BLaER1 (cell line): ENCODE measurements around the gene CNN2.

ENCODE experiments used
- H3K27ac ChIP-seq: shearing (Covaris generic); formaldehyde crosslinking; 2 replicates; pipeline ENCODE4 v1.8.1; 2022
- H3K27me3 ChIP-seq: shearing (Covaris generic); formaldehyde crosslinking; 2 replicates; pipeline ENCODE4 v1.8.1; 2022
- H3K36me3 ChIP-seq: shearing (Covaris generic); formaldehyde crosslinking; 2 replicates; pipeline ENCODE4 v1.8.1; 2022
- H3K4me1 ChIP-seq: shearing (Covaris generic); formaldehyde crosslinking; 2 replicates; pipeline ENCODE4 v1.8.1; 2022
- H3K4me2 ChIP-seq: shearing (Covaris generic); formaldehyde crosslinking; 2 replicates; pipeline ENCODE4 v1.8.1; 2022
- H3K4me3 ChIP-seq: shearing (Covaris generic); formaldehyde crosslinking; 2 replicates; pipeline ENCODE4 v1.8.1; 2022
- H3K9ac ChIP-seq: shearing (Covaris generic); formaldehyde crosslinking; 2 replicates; pipeline ENCODE4 v1.8.1; 2022
- H3K9me3 ChIP-seq: shearing (Covaris generic); formaldehyde crosslinking; 2 replicates; pipeline ENCODE4 v1.8.1; 2022
- H4K20me1 ChIP-seq: shearing (Covaris generic); formaldehyde crosslinking; 2 replicates; pipeline ENCODE4 v1.8.1; 2022
- Cebpa-rat ChIP-seq: shearing (Covaris generic); IDR thresholded peaks from 2 replicates; pipeline ENCODE4 v1.8.1; 2022

CNN2 gene

DNA sequence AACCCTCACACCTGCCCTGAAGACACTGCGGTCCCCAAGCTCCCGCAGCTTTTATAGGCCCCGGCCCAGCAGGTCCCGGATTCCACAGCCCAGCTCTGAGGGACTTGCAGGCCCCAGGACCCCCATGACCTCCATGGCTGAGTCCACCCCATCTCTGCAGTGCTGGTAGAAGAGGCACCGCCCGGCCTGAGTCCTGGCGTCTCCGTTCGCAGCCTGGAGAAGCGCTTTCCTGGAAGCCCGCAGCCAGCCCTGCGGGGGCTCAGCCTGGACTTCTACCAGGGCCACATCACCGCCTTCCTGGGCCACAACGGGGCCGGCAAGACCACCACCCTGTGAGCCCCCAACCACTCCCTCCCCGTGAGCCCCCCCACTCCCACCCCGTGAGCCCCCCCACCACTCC lies 22.7 kb downstream of the CNN2 start:
- Histone ChIP-seq H4K20me1 (no peaks in the 10 kb centered on the region), H3K4me2 (no peak overlapping the region), H3K9me3 (no peaks in the 10 kb centered on the region), H3K36me3 (peaks cover 13% of the 10 kb centered on the region; the same call in 1 of the 2 replicates), H3K27me3 (no peaks in the 10 kb centered on the region), H3K4me1 (peaks cover 37% of the 10 kb centered on the region), H3K4me3 (no peak overlapping the region), H3K9ac (no peak overlapping the region), H3K27ac (no peak overlapping the region)
- TF ChIP-seq Cebpa-rat = no peak

DNA sequence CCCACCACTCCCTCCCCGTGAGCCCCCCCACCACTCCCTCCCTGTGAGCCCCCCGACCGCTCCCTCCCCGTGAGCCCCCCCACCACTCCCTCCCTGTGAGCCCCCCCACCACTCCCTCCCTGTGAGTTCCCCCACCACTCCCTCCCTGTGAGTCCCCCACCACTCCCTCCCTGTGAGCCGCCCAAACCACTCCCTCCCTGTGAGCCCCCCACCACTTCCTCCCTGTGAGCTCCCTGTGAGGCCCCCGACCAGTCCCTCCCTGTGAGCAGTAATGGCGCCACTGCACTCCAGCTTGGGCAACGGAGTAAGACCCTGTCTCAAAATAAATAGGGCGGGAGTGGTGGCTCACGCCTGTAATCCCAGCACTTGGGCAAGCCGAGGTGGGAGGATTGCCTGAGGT lies 23.4 kb downstream of the CNN2 start:
- Histone ChIP-seq H3K36me3 (peaks cover 18% of the 10 kb centered on the region; the same call in 1 of the 2 replicates), H3K9ac (no peak overlapping the region), H3K27me3 (no peaks in the 10 kb centered on the region), H3K4me2 (no peak overlapping the region), H4K20me1 (no peaks in the 10 kb centered on the region), H3K4me3 (no peak overlapping the region), H3K27ac (0 out of 2 replicates have a peak overlapping the region, but pooled peaks have one; percentile 13), H3K4me1 (peaks cover 30% of the 10 kb centered on the region), H3K9me3 (no peaks in the 10 kb centered on the region)
- no peak for TF ChIP-seq Cebpa-rat

DNA sequence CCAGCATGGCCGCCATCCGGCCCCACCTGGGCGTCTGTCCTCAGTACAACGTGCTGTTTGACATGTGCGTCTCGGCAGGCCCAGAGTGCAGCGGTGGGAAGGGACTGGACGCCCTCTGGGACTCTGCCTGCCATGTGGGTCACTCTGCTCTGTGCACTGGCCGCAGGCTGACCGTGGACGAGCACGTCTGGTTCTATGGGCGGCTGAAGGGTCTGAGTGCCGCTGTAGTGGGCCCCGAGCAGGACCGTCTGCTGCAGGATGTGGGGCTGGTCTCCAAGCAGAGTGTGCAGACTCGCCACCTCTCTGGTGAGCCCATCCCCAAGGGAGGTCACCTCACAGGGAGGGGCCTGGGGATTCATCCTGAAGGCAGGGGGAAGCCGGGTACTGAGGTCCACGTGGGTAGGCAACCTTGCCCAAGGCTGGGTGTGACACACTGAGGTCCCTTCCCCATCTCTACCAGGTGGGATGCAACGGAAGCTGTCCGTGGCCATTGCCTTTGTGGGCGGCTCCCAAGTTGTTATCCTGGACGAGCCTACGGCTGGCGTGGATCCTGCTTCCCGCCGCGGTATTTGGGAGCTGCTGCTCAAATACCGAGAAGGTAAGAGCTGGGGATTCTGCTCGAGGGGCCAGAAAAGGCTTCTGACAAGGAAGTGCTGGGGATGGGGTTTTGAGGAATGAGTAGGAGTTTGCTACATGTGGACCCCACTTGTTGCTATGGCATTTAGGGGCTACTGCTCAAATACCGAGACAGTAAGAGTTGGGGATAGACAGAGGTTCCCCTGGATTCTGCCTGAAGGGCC lies 24.8 kb downstream of the CNN2 start:
- no peaks in the 10 kb centered on the region for H3K9me3 ChIP-seq
- no peak overlapping the region for H3K27ac ChIP-seq
- TF ChIP-seq Cebpa-rat = no peak
- H3K36me3 ChIP-seq = peaks cover 18% of the 10 kb centered on the region; the same call in 1 of the 2 replicates
- H3K4me1 ChIP-seq = peaks cover 23% of the 10 kb centered on the region
- H3K4me3 ChIP-seq = no peak overlapping the region
- H3K27me3 ChIP-seq = no peaks in the 10 kb centered on the region
- no peak overlapping the region for H3K4me2 ChIP-seq
- H4K20me1 ChIP-seq = no peaks in the 10 kb centered on the region
- H3K9ac ChIP-seq = no peak overlapping the region

DNA sequence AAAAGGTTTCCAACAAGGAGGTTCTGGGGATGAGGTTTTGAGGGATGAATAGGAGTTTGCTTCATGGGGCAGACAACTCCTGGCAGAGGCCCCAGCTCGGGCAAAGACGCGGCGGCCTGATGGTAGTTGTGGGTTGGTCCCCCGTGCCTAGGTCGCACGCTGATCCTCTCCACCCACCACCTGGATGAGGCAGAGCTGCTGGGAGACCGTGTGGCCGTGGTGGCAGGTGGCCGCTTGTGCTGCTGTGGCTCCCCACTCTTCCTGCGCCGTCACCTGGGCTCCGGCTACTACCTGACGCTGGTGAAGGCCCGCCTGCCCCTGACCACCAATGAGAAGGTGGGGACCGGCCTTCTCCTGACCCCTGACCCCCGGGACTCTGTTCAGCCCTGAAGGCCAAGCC lies 25.4 kb downstream of the CNN2 start:
- TF ChIP-seq Cebpa-rat = no peak
- no peak overlapping the region for H3K9ac ChIP-seq
- H3K36me3 ChIP-seq = peaks cover 17% of the 10 kb centered on the region; the same call in 1 of the 2 replicates
- peaks cover 22% of the 10 kb centered on the region for H3K4me1 ChIP-seq
- no peaks in the 10 kb centered on the region for H4K20me1 ChIP-seq
- no peak overlapping the region for H3K4me3 ChIP-seq
- H3K9me3 ChIP-seq = no peaks in the 10 kb centered on the region
- no peak overlapping the region for H3K27ac ChIP-seq
- H3K27me3 ChIP-seq = no peaks in the 10 kb centered on the region
- H3K4me2 ChIP-seq = no peak overlapping the region

DNA sequence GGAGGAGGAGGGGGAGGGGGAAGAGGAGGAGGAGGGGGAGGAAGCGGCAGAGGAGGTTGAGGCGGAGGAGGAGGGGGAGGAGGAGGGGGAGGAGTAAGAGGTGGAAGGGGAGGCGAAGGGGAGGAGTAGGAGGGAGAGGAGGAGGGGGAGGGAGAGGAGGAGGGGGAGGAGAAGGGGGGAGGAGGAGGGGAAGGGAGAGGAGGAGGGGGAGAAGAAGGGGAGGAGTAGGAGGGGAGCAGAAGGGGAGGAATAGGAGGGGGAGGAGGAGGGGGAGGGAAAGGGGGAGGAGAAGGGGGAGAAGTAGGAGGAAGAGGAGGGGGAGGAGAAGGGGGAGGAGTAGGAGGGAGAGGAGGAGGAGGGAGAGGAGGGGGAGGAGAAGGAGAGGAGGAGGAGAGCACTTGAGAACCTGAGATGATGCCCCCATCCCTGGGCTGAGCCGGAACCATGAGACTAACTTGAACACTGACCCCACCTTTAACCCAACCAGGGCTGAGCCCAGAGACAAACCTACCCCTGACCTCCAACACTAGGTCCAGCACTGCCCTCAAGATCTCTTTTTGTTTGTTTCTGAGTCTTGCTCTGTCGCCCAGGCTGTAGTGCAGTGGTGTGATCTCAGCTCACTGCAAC lies 26.1 kb downstream of the CNN2 start:
- Histone ChIP-seq H3K9me3 (no peaks in the 10 kb centered on the region), H3K9ac (no peak overlapping the region), H3K36me3 (peaks cover 11% of the 10 kb centered on the region; the same call in 1 of the 2 replicates), H3K4me3 (no peak overlapping the region), H3K27me3 (no peaks in the 10 kb centered on the region), H3K4me2 (no peak overlapping the region), H3K4me1 (peaks cover 23% of the 10 kb centered on the region), H3K27ac (peak overlapping the region; percentile 30; the same call in 1 of the 2 replicates), H4K20me1 (no peaks in the 10 kb centered on the region)
- TF ChIP-seq Cebpa-rat = no peak

DNA sequence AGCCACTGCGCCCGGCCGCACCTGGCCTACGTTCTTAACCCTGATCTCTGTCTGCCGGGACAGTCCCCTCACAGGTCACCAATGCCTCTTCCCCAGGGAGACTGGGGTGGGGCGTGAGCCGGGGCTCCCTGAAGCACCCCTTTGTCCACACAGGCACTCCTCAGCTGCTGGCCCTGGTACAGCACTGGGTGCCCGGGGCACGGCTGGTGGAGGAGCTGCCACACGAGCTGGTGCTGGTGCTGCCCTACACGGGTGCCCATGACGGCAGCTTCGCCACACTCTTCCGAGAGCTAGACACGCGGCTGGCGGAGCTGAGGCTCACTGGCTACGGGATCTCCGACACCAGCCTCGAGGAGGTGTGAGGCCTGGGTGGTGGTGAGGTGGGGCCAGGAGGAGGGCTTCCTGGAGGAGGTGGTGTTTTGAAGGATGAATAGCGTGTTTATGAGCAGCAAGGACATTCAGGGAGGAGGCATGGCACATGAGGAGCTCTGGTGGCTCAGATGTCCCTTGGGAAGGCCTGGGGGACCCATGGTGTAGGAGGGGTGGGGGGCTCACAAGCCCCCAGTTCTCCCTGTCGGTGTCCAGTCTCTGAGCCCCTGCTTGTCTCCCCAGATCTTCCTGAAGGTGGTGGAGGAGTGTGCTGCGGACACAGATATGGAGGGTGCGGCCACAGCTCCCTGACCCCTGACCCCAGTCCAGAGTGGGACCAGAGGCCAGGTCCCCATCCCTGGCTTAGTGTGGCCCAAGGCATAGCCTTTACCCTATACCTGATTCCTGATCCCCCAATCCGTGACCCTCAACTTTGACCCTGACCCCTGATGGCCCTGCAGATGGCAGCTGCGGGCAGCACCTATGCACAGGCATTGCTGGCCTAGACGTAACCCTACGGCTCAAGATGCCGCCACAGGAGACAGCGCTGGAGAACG lies 27.0 kb downstream of the CNN2 start:
- H4K20me1 ChIP-seq = no peaks in the 10 kb centered on the region
- H3K36me3 ChIP-seq = peaks cover 10% of the 10 kb centered on the region; the same call in 1 of the 2 replicates
- H3K4me2 ChIP-seq = no peak overlapping the region
- no peak overlapping the region for H3K4me3 ChIP-seq
- peaks cover 33% of the 10 kb centered on the region for H3K4me1 ChIP-seq
- H3K9me3 ChIP-seq = no peaks in the 10 kb centered on the region
- no peak overlapping the region for H3K9ac ChIP-seq
- H3K27me3 ChIP-seq = no peaks in the 10 kb centered on the region
- H3K27ac ChIP-seq = peak overlapping the region; percentile 30; the same call in 1 of the 2 replicates
- no peak for TF ChIP-seq Cebpa-rat

DNA sequence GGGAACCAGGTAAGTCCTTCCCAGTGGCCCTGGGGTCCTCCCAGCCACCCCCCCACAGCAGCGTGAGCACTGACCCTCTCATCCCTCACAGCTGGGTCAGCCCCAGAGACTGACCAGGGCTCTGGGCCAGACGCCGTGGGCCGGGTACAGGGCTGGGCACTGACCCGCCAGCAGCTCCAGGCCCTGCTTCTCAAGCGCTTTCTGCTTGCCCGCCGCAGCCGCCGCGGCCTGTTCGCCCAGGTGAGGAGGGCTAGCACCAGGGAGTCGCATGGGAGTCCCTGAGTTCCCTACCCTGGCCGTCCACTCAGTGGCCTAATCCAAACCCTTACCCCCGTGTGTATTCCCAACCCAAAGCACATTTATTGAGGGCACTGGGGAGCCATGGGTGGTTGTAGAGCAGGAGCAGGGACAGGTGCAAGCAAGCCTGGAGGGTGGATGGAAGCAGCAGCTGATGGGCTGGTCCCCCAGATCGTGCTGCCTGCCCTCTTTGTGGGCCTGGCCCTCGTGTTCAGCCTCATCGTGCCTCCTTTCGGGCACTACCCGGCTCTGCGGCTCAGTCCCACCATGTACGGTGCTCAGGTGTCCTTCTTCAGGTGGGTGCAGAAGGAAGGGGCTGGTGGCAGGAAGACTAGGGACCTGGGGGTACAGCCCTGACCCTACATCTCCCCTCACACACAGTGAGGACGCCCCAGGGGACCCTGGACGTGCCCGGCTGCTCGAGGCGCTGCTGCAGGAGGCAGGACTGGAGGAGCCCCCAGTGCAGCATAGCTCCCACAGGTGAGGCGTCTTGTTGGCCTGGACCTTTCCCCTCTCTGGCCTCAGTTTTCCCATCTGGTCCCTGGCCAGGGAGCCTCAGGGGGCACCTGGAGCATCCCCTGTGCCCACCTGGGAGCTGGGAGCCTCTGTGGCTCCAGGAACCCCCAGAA lies 28.0 kb downstream of the CNN2 start:
- H3K9me3 ChIP-seq = no peaks in the 10 kb centered on the region
- H3K9ac ChIP-seq = no peak overlapping the region
- no peak overlapping the region for H3K27ac ChIP-seq
- H3K27me3 ChIP-seq = no peaks in the 10 kb centered on the region
- no peak overlapping the region for H3K4me2 ChIP-seq
- no peak for TF ChIP-seq Cebpa-rat
- H4K20me1 ChIP-seq = no peaks in the 10 kb centered on the region
- peaks cover 10% of the 10 kb centered on the region; the same call in 1 of the 2 replicates for H3K36me3 ChIP-seq
- no peak overlapping the region for H3K4me3 ChIP-seq
- H3K4me1 ChIP-seq = peaks cover 38% of the 10 kb centered on the region

DNA sequence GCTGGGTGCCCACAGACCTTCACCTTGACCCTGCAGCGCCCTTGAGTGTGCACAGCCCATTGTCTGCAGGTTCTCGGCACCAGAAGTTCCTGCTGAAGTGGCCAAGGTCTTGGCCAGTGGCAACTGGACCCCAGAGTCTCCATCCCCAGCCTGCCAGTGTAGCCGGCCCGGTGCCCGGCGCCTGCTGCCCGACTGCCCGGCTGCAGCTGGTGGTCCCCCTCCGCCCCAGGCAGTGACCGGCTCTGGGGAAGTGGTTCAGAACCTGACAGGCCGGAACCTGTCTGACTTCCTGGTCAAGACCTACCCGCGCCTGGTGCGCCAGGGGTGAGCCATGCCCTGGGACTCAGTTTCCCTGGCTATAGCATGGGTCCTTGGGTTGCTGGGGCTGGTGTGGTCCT lies 28.6 kb downstream of the CNN2 start:
- Histone ChIP-seq H3K4me3 (no peak overlapping the region), H3K4me1 (peaks cover 36% of the 10 kb centered on the region), H3K36me3 (peaks cover 10% of the 10 kb centered on the region; the same call in 1 of the 2 replicates), H3K27ac (no peak overlapping the region), H3K9me3 (no peaks in the 10 kb centered on the region), H3K9ac (no peak overlapping the region), H3K4me2 (no peak overlapping the region), H3K27me3 (no peaks in the 10 kb centered on the region), H4K20me1 (no peaks in the 10 kb centered on the region)
- TF ChIP-seq Cebpa-rat = no peak
